Measurements from ENCODE around the gene SPDYA. TPM values are rescaled to one million over a fixed set of nuclear protein-coding genes. Genes with fewer than 3 reads are reported as not detected.

Gene SPDYA
- total RNA-seq, 1 donor from 2014 or later = 1.9 TPM

- peaks cover 7% of the 10 kb centered on the region for H3F3A ChIP-seq (ENCODE audit: low read depth)
Observed at GRCh38 chr2:28894470-28895188, 84.0 kb downstream of the SPDYA start, which contains the start of gene WDR43. Gene WDR43, plus strand, starts transcription at chr2:28894667. Its CDS starts 32 bp downstream, at chr2:28894699.

GRCh38 chr2:28895189-28895893, 84.7 kb downstream of the SPDYA start:
- peaks cover 54% of the 10 kb centered on the region for H4K20me1 ChIP-seq (ENCODE audit: low read depth)
- peaks cover 7% of the 10 kb centered on the region for H3F3A ChIP-seq (ENCODE audit: low read depth)
- Mint-ChIP-seq H3K9me3 (no peaks in the 10 kb centered on the region), H3K27ac (peak overlapping the region; percentile 64), H3K36me3 (no peaks in the 10 kb centered on the region), H3K27me3 (ENCODE audit: insufficient read depth, low read depth) (no peaks in the 10 kb centered on the region), H3K4me3 (peak overlapping the region; percentile 94), H3K4me1 (peaks cover 19% of the 10 kb centered on the region)
- peak overlapping the region; percentile 94 for H3K4me3 ChIP-seq
- TF ChIP-seq CTCF (IDR thresholded peaks at IDR 0.05) = no peak
- no peak for TF ChIP-seq EZH2 (IDR thresholded peaks at IDR 0.05)
- no peak for TF ChIP-seq EZH2phosphoT487 (IDR thresholded peaks at IDR 0.05)
- H3K79me2 ChIP-seq (ENCODE audit: low read depth) = peaks cover 59% of the 10 kb centered on the region
- no peaks in the 10 kb centered on the region for H3K9me3 ChIP-seq (ENCODE audit: low read depth)
- no peaks in the 10 kb centered on the region for H3K36me3 ChIP-seq
- H3K4me1 ChIP-seq = peaks cover 10% of the 10 kb centered on the region
- H3K27me3 ChIP-seq = peaks cover 28% of the 10 kb centered on the region
- peak overlapping the region; percentile 62 for H3K27ac ChIP-seq
- H3K4me2 ChIP-seq = peak overlapping the region; percentile 96
- peak; percentile 17 for DNase-seq (ENCODE audit: low spot score)
- H3K9ac ChIP-seq = peak overlapping the region; percentile 93
- no peak overlapping the region for H2AFZ ChIP-seq (replicated peaks)

More at GRCh38 chr2:28894470-28895188, 84.0 kb downstream of the SPDYA start, which contains the start of gene WDR43:
- peaks cover 19% of the 10 kb centered on the region for H3K4me1 Mint-ChIP-seq
- no peaks in the 10 kb centered on the region for H3K36me3 ChIP-seq
- H2AFZ ChIP-seq (replicated peaks) = peak within 1 kb of the TSS; percentile 89
- no peaks in the 10 kb centered on the region for H3K27me3 Mint-ChIP-seq (ENCODE audit: insufficient read depth, low read depth)
- H3K9me3 ChIP-seq (ENCODE audit: low read depth) = no peaks in the 10 kb centered on the region
- H3K27ac ChIP-seq = peak within 1 kb of the TSS; percentile 62
- peak; percentile 98 for DNase-seq (ENCODE audit: low spot score)
- H3K27ac Mint-ChIP-seq = peak within 1 kb of the TSS; percentile 64
- H3K9ac ChIP-seq = peak within 1 kb of the TSS; percentile 93
- peak within 1 kb of the TSS; percentile 94 for H3K4me3 ChIP-seq
- no peaks in the 10 kb centered on the region for H3K9me3 Mint-ChIP-seq
- peak within 1 kb of the TSS; percentile 96 for H3K4me2 ChIP-seq
- no peak for TF ChIP-seq EZH2phosphoT487 (IDR thresholded peaks at IDR 0.05)
- TF ChIP-seq CTCF (IDR thresholded peaks at IDR 0.05) = no peak
- TF ChIP-seq EZH2 (IDR thresholded peaks at IDR 0.05) = no peak
- peaks cover 47% of the 10 kb centered on the region for H4K20me1 ChIP-seq (ENCODE audit: low read depth)
- H3K4me1 ChIP-seq = peaks cover 10% of the 10 kb centered on the region
- peak within 1 kb of the TSS; percentile 94 for H3K4me3 Mint-ChIP-seq
- H3K27me3 ChIP-seq = peaks cover 35% of the 10 kb centered on the region
- no peaks in the 10 kb centered on the region for H3K36me3 Mint-ChIP-seq
- H3K79me2 ChIP-seq (ENCODE audit: low read depth) = peaks cover 52% of the 10 kb centered on the region

- Histone ChIP-seq H3K4me2 (peak overlapping the region; percentile 96), H3K9me3 (ENCODE audit: low read depth) (no peaks in the 10 kb centered on the region), H3K4me3 (peak overlapping the region; percentile 94), H3K9ac (no peak overlapping the region), H2AFZ (replicated peaks) (no peak overlapping the region), H3K4me1 (peaks cover 17% of the 10 kb centered on the region), H3K36me3 (no peaks in the 10 kb centered on the region), H3K27ac (no peak overlapping the region), H3F3A (ENCODE audit: low read depth) (peaks cover 7% of the 10 kb centered on the region), H3K27me3 (peaks cover 12% of the 10 kb centered on the region), H4K20me1 (ENCODE audit: low read depth) (peaks cover 70% of the 10 kb centered on the region), H3K79me2 (ENCODE audit: low read depth) (peaks cover 75% of the 10 kb centered on the region)
- DNase-seq (ENCODE audit: low spot score) = no peak
- Mint-ChIP-seq H3K36me3 (no peaks in the 10 kb centered on the region), H3K9me3 (no peaks in the 10 kb centered on the region), H3K27ac (no peak overlapping the region), H3K4me3 (peak overlapping the region; percentile 42), H3K27me3 (ENCODE audit: insufficient read depth, low read depth) (no peaks in the 10 kb centered on the region), H3K4me1 (peaks cover 19% of the 10 kb centered on the region)
- no peak for TF ChIP-seq EZH2 (IDR thresholded peaks at IDR 0.05)
- TF ChIP-seq CTCF (IDR thresholded peaks at IDR 0.05) = no peak
- no peak for TF ChIP-seq EZH2phosphoT487 (IDR thresholded peaks at IDR 0.05)
Observed at GRCh38 chr2:28896906-28897305, 86.3 kb downstream of the SPDYA start.
